Measurements from ENCODE around the gene ZNF506.
"Not testable (repeated sequence)": the region's sequence is repeated elsewhere in the genome, so short reads cannot be mapped to it uniquely, and the experiment has no call there.

Gene ZNF506

GRCh38 chr19:19821366-19821951 lies at the start of gene ZNF506:
TSS of gene ZNF506 (minus strand) at chr19:19821750. CDS start at chr19:19821603, 147 bp downstream.
- peak; percentile 97 for DNase-seq

GRCh38 chr19:19870086-19870485 lies 48.5 kb upstream of the ZNF506 start:
- not testable (repeated sequence) for DNase-seq

- peak; percentile 49 for DNase-seq
Observed at GRCh38 chr19:19866611-19867248, 45.2 kb upstream of the ZNF506 start.

- peak; percentile 97 for DNase-seq
Observed at GRCh38 chr19:19865750-19866610, 44.4 kb upstream of the ZNF506 start, which contains the start of gene ZNF253. TSS of gene ZNF253 (plus strand) at chr19:19865882. CDS start at chr19:19865997, 115 bp downstream.

- DNase-seq, result no peak
Observed at GRCh38 chr19:19860756-19861390, 39.3 kb upstream of the ZNF506 start.

- no peak for DNase-seq
Observed at GRCh38 chr19:19858751-19859150, 37.2 kb upstream of the ZNF506 start.

- not testable (repeated sequence) for DNase-seq
Observed at GRCh38 chr19:19851740-19852139, 30.2 kb upstream of the ZNF506 start.

- DNase-seq, result no peak
Observed at GRCh38 chr19:19849056-19849455, 27.5 kb upstream of the ZNF506 start.

GRCh38 chr19:19847781-19848180 lies 26.2 kb upstream of the ZNF506 start:
- no peak for DNase-seq

- no peak for DNase-seq
Observed at GRCh38 chr19:19835560-19836038, 14.0 kb upstream of the ZNF506 start.

- no peak for DNase-seq
Observed at GRCh38 chr19:19826875-19827274, 5.3 kb upstream of the ZNF506 start.

- no peak for DNase-seq
Observed at GRCh38 chr19:19823916-19824315, 2.4 kb upstream of the ZNF506 start.

GRCh38 chr19:19821976-19822375 lies 426 bp upstream of the ZNF506 start:
- peak; percentile 4 for DNase-seq

- DNase-seq, result peak; percentile 12
Observed at GRCh38 chr19:19820774-19821320, 703 bp downstream of the ZNF506 start.

GRCh38 chr19:19817357-19817756 lies 4.2 kb downstream of the ZNF506 start:
- no peak for DNase-seq

GRCh38 chr19:19816679-19817078 lies 4.9 kb downstream of the ZNF506 start:
- no peak for DNase-seq

- DNase-seq, result not testable (repeated sequence)
Observed at GRCh38 chr19:19811999-19812398, 9.6 kb downstream of the ZNF506 start.

- no peak for DNase-seq
Observed at GRCh38 chr19:19805480-19805879, 16.1 kb downstream of the ZNF506 start.

GRCh38 chr19:19788015-19788414 lies 33.5 kb downstream of the ZNF506 start:
- no peak for DNase-seq

- DNase-seq, result not testable (repeated sequence)
Observed at GRCh38 chr19:19785476-19785875, 36.1 kb downstream of the ZNF506 start.

- no peak for DNase-seq
Observed at GRCh38 chr19:19782783-19783182, 38.8 kb downstream of the ZNF506 start.

GRCh38 chr19:19781791-19782190 lies 39.8 kb downstream of the ZNF506 start:
- peak; percentile 59 for DNase-seq

GRCh38 chr19:19778666-19779065 lies 42.9 kb downstream of the ZNF506 start:
- DNase-seq, result no peak

Data from hematopoietic multipotent progenitor cell treated with erythropoietin and hydrocortisone succinate and interleukin-3 and kit ligand, for 4 days (in vitro differentiated cells).